Smooth muscle cell (in vitro differentiated cells): ENCODE data around the gene YWHAH. TPM values are rescaled to one million over a fixed set of nuclear protein-coding genes. Genes with fewer than 3 reads are reported as not detected.

ENCODE experiments used
- DNase-seq: peaks from one replicate; lab custom pipeline; 2025; ENCODE audit not compliant: unreplicated experiment; lab: John Stamatoyannopoulos, UW
- H2AFZ ChIP-seq: fragments of 200-600 bp; sonication (generic); 2 replicates; pipeline ENCODE4 v1.6.0; 2016; ENCODE audit warnings: antibody characterized with exemption, low read depth, mild to moderate bottlenecking
- H3F3A ChIP-seq: fragments of 200-600 bp; sonication (generic); 2 replicates; pipeline ENCODE4 v1.6.0; 2017; ENCODE audit warnings: antibody characterized with exemption, low read depth
- H3K27ac ChIP-seq: fragments of 200-600 bp; sonication (generic); 2 replicates; pipeline ENCODE4 v1.5.1; 2016; ENCODE audit warnings: low read depth, mild to moderate bottlenecking
- H3K27me3 ChIP-seq: fragments of 200-600 bp; sonication (generic); 2 replicates; pipeline ENCODE4 v1.6.1; 2016; ENCODE audit warnings: low read depth, mild to moderate bottlenecking
- H3K36me3 ChIP-seq: fragments of 200-600 bp; sonication (generic); 2 replicates; pipeline ENCODE4 v1.5.1; 2016; ENCODE audit warnings: low read depth
- H3K4me1 ChIP-seq: fragments of 200-600 bp; sonication (generic); 2 replicates; pipeline ENCODE4 v1.5.1; 2016; ENCODE audit warnings: low read depth
- H3K4me2 ChIP-seq: fragments of 200-600 bp; sonication (generic); 2 replicates; pipeline ENCODE4 v1.6.0; 2016; ENCODE audit warnings: mild to moderate bottlenecking
- H3K4me3 ChIP-seq: fragments of 200-600 bp; sonication (generic); 2 replicates; pipeline ENCODE4 v1.5.1; 2016; ENCODE audit warnings: mild to moderate bottlenecking
- H3K79me2 ChIP-seq: fragments of 200-600 bp; sonication (generic); 2 replicates; pipeline ENCODE4 v1.6.0; 2016; ENCODE audit warnings: low read depth, mild to moderate bottlenecking
- H3K9ac ChIP-seq: fragments of 200-600 bp; sonication (generic); 2 replicates; pipeline ENCODE4 v1.6.0; 2016; ENCODE audit warnings: low read depth
- H3K9me3 ChIP-seq: fragments of 200-600 bp; sonication (generic); replicated peaks from 2 replicates; pipeline ENCODE4 v1.5.1; 2016; ENCODE audit warnings: low read depth
- H4K20me1 ChIP-seq: fragments of 200-600 bp; sonication (generic); 2 replicates; pipeline ENCODE4 v1.6.0; 2016; ENCODE audit warnings: low read depth
- CTCF ChIP-seq: fragments of 200-600 bp; sonication (generic); IDR thresholded peaks from 2 replicates; pipeline ENCODE4 v1.5.1; 2017; ENCODE audit warnings: borderline replicate concordance, mild to moderate bottlenecking, antibody characterized with exemption; ENCODE audit not compliant: insufficient read depth, poor library complexity, severe bottlenecking
- WGBS: methylation state at CpG from one replicate; pipeline ENCODE4 v1.1.7; 2016; ENCODE audit warnings: low lambda C conversion rate; 5-methylcytosine and 5-hydroxymethylcytosine counted together
- polyA plus RNA-seq: library from polyadenylated mRNA; unstranded; fragments of >200 nt; fragmentation: Nextera tagmentation; extraction: Ambion mirVana; gene quantifications from 2 replicates; pipeline ENCODE4 v1.2.1, GENCODE V29; 2016
- total RNA-seq: library from RNA; depleted of rRNA; stranded (reverse); fragments of >200 nt; gene quantifications from 2 replicates; pipeline ENCODE4 v1.2.3, GENCODE V29; 2014

The YWHAH gene
- total RNA-seq (74.4 and 79.4 TPM in 2 replicates), polyA plus RNA-seq (101 and 103 TPM in 2 replicates)

GRCh38 chr22:31943978-31944699 lies at the start of gene YWHAH:
Gene YWHAH, plus strand, starts transcription at chr22:31944535. Its CDS starts 199 bp downstream, at chr22:31944734.
- peak; percentile 94 for DNase-seq
- Histone ChIP-seq H3K4me3 (peak within 1 kb of the TSS; percentile 94), H3K79me2 (peaks cover 43% of the 10 kb centered on the region), H4K20me1 (peaks cover 35% of the 10 kb centered on the region), H3K27ac (peak within 1 kb of the TSS; percentile 35), H3K4me1 (peaks cover 21% of the 10 kb centered on the region), H3K4me2 (peak within 1 kb of the TSS; percentile 92), H3K9ac (peak within 1 kb of the TSS; percentile 67), H3K27me3 (no peaks in the 10 kb centered on the region), H3K9me3 (no peaks in the 10 kb centered on the region), H3F3A (peaks cover 7% of the 10 kb centered on the region), H3K36me3 (no peaks in the 10 kb centered on the region), H2AFZ (peak within 1 kb of the TSS; percentile 81)
- no peak for TF ChIP-seq CTCF
- WGBS = under 1% methylated on average over 55 of the region's 86 CpGs

GRCh38 chr22:31895411-31896123 lies 48.8 kb upstream of the YWHAH start:
- WGBS = 89% methylated on average over 2 of the region's 2 CpGs
- no peak for DNase-seq
- Histone ChIP-seq H3K27me3 (no peaks in the 10 kb centered on the region), H3K4me1 (no peaks in the 10 kb centered on the region), H4K20me1 (no peaks in the 10 kb centered on the region), H3K4me2 (no peak overlapping the region), H3K79me2 (no peaks in the 10 kb centered on the region), H2AFZ (no peak overlapping the region), H3K27ac (no peak overlapping the region), H3K36me3 (no peaks in the 10 kb centered on the region), H3K9ac (no peak overlapping the region), H3F3A (no peaks in the 10 kb centered on the region), H3K9me3 (no peaks in the 10 kb centered on the region), H3K4me3 (no peak overlapping the region)
- TF ChIP-seq CTCF = no peak

GRCh38 chr22:31896472-31896871 lies 47.9 kb upstream of the YWHAH start:
- no peaks in the 10 kb centered on the region for H3K36me3 ChIP-seq
- no peak for DNase-seq
- H3K79me2 ChIP-seq = no peaks in the 10 kb centered on the region
- WGBS = 97% methylated on average over 1 of the region's 1 CpG
- H3K4me1 ChIP-seq = no peaks in the 10 kb centered on the region
- no peaks in the 10 kb centered on the region for H3F3A ChIP-seq
- H3K27ac ChIP-seq = no peak overlapping the region
- H3K27me3 ChIP-seq = no peaks in the 10 kb centered on the region
- H3K4me2 ChIP-seq = no peak overlapping the region
- H2AFZ ChIP-seq = no peak overlapping the region
- no peaks in the 10 kb centered on the region for H3K9me3 ChIP-seq
- H3K9ac ChIP-seq = no peak overlapping the region
- H3K4me3 ChIP-seq = no peak overlapping the region
- TF ChIP-seq CTCF = no peak
- H4K20me1 ChIP-seq = no peaks in the 10 kb centered on the region
